Astrocyte (in vitro differentiated cells and primary cell): ENCODE measurements around the gene PAFAH2.

Experiments used
- CTCF ChIP-seq: IDR thresholded peaks from 2 replicates; pipeline ENCODE4 v1.5.1; 2011; ENCODE audit warnings: low read depth, mild to moderate bottlenecking, inconsistent platforms, low read length, moderate library complexity; ENCODE audit not compliant: insufficient read depth
- EZH2 ChIP-seq: IDR thresholded peaks from 2 replicates; pipeline ENCODE4 v1.6.1; 2012; ENCODE audit warnings: mild to moderate bottlenecking, low read length, inconsistent platforms; ENCODE audit not compliant: insufficient read depth

GRCh38 chr1:25948641-25949040 lies 49.2 kb downstream of the PAFAH2 start:
- TF ChIP-seq CTCF (no peak), EZH2 (no peak)
